ENCODE data around the gene PTPN2.
"Not testable (repeated sequence)": the region's sequence is repeated elsewhere in the genome, so short reads cannot be mapped to it uniquely, and the experiment has no call there.

PTPN2 gene

DNA sequence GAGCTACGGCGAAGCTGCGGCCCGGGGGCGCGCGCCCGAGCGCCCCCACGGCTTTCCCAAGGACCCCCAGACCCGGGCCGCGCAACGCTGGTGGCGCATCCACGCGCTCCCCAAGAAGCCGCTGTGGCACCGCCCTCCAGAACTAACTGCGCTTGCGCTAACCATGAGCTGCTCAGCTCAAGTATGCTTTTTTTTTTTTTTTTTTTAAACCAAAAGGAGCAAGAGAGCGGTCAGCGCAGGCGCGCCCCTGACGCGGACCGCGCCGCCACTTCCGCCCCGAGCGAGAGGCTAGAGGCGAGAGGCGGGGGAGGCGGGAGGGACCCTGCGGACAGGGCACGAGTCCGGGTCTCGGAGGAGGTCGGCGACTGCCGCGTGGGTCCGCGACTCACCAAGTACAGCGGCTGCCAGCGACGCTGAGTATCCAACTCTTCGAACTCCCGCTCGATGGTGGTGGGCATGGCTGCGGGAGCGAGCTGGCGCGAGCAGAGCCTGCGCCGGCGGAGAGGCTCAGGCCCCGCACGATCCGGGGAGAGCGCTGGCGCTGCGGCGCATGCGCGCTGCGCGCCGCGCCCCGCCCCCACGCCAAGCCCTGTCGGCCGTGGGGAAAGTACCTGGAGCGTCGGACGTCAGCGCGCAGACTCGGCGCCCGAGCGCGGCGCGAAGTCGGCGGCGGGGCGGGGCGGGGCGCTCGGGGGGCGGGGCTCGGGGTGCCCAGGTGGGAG, at the start of gene PTPN2:
Gene PTPN2 (minus strand): TSS at position 554 of the 722 bp plus-strand sequence. CDS start 96 bp downstream, at position 458.
- peak; percentile 74 for DNase-seq

DNA sequence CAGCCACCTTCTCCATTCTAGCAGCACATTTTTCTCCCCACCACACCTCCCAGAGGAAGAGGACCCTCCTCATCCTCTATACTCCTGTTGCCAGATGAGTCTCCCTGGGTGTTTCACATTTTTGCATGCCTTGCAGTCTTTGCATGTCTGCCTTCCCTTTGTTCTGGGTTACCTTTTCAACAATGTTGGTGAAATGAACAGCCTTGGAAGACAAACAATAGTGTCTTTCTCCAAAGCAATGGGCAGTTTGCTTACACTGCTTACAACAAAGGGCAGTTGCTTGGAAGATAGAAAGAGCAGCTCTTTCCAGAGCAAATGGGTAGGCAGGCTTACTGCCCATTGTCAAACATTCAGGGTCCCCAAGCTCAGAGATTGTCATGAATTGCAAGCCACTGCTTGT, 49.3 kb upstream of the PTPN2 start:
- no peak for DNase-seq

DNA sequence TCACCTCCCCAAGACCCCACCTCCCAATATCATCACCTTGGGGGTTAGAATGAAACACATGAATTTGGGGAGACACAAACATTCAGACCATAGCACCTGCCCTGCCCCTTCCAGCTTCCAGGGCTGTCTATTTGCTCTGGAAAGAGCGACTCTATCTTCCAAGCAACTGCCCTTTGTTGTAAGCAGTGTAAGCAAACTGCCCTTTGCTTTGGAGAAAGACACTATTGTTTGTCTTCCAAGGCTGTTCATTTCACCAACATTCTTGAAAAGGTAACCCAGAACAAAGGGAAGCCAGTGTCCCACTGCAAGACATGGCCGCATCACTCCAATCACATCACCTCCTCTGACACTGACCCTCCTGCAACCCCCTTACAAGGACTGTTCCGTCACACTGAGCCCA, 46.9 kb upstream of the PTPN2 start:
- DNase-seq: no peak

DNA sequence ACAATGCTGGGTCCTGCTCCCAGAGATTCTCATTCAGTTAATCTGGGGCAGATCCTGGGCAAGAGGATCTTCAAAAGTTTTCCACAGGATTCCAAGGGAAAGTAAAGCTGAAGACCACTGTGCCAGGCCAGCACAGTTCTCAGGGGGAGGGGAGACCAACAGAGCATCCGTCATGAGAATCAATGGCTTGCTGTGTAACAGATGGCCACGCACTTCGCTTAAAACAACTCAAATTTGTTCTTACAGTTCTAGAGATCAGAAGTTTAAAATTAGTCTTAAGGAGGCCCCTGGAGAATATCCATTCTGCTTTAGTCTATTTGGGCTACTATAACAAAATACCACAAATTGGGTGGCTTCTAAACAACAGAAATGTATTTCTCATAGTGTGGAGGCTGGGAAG, 46.3 kb upstream of the PTPN2 start:
- no peak for DNase-seq

DNA sequence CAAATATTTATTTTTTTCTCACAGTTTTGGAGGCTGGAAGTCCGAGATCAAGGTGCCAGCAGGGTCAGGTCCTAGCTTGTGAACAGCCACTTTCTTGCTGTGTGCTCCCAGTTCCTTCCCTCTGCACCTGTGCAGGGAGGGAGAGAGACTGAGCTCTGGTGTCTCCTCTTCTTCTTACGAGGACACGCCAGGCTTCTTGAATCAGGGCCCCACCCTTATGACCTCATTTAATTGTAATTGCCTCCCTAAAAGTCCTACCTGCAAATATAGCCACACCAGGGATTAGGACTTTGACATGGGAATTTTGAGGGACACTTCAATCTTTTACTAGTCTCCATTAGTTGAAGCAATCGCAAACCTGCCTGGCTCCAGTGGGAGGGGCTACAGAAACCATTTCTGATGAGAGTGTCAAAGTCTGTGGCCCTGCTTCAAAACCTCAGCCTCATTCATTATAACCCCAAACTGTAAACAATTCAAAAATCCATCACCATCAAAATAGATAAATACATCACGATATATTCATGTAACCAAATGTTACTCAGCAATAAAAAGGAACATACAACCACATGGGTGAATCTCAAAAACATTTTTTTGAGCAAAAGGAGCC, 45.5 kb upstream of the PTPN2 start:
- DNase-seq: no peak

DNA sequence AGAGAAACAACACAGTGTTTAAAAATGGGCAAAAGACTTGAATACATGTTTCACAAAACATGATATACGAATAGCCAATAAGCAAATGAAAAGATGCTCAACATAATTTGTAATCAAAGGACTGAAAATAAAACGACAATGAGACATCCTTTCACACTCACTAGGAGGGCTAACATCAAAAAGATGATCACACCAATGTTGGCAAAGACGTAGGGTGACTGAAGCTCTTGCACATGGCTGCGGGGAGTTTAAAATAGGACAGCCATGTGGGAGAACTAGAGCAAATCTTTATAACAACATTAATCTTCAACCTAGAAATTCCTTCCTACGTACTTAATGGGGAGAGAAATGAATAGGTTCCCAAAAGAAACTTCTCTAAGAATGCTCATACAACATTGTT, 44.6 kb upstream of the PTPN2 start:
- DNase-seq: no peak

DNA sequence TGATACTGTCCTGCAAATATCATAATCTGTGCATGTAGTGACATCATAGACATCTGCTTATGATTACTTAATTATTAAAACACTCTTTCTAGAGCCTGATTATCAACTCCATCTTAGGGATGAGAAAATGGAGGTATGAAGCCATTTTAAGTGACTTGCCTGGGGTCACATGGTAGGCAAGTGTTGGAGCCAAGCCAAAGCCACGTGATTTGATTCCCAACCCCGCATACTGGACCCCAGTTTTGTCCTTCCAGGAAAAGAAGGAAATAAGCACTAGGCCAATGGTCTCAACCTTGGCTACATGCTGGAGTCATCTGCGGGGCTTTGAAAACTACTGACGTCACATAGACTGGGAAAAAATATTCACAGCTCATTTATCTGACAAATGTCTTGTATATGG, 44.2 kb upstream of the PTPN2 start:
- DNase-seq: no peak

DNA sequence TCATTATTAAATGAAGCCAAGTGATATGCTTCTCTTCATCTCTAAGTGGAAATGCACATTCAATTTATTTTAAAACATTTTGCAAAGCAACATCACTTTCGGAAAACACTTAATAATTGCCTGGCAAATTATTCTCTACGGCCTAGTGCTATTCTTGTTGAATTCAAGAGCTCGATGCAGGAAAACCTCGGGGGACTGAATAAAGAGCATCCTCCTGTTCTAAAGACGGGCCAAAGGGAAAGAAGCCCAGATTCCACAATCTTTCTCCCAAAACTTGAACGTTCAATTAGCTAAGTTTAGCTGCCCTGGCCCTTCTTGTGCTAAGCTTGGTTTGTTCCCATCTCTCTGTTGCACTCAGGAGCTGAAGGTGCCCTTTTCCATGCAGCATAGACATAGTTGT, 40.6 kb upstream of the PTPN2 start:
- DNase-seq: no peak

DNA sequence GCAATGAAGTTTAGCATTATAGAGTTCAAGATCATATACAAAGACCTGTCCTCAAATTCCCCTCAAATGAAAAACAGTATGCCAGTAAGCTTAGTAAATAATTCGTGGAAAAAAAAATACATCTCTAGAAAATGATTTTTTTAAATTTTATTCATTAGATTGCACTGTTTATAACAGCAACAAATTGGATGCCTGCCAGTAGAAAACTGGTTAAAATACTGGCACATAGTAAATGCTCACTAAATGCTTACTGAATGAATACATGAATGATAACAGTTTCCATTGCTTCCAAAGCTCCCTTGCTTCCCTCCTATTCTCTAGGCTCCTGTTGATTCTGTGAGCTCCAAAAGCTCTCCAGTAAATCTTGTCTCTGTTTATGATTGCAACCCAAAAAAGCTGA, 38.2 kb upstream of the PTPN2 start:
- no peak for DNase-seq

DNA sequence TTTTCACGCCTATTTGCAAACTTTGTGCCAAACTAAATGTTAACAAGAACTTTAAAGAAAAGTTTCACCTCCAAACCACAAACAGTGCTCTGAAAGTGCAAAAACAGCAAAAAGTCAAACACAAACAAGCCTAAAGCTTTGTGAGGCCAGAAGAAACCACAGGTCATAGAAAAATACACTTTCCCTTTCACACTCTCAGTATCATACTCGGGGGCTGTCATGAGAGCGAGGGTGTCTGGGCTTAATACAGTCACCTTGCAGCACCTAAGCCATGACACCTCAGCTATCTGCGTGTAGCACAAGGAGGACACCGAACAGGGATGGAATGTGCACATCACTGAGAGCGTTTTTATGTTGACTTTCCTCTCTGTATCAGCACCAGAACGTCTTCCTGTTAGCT, 37.1 kb upstream of the PTPN2 start:
- DNase-seq: no peak

DNA sequence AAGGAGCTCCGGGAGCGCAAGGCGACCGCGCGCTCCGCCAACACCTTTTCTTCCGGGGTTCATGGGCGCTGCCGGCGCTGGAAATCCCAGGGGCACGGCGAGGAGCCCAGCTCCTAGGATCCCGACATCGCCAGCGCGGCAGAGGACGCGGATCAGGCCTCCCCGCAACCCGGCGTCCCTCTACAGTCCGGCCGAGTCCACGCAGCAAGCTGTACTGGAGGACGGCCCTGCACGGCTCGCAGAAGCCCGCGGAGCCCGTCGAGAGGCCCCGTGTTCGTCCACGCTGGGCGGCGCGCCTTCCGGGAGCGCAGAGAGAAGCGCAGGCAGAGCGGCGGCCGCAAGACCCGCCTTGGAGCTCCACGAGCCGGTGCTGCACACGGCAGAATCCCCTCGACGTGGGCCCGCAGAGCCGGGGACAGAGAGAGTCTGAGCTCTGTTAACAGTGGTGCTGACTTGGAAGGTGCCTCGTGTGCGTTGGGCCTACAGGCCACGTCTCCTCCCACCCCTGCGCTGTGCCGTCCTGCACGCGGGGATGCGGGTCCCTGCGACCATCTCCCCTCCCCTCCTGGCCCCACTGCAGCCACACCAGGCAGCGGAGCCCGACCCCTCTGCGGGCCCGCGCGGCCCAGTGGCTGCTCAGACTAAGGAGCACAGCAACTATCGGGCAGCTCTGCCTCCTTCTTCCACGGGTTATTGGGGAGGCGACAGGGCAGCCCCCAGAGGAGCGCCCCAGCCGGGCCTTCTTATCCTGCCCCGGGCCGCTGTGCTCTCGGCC, 28.1 kb upstream of the PTPN2 start:
- DNase-seq: no peak

DNA sequence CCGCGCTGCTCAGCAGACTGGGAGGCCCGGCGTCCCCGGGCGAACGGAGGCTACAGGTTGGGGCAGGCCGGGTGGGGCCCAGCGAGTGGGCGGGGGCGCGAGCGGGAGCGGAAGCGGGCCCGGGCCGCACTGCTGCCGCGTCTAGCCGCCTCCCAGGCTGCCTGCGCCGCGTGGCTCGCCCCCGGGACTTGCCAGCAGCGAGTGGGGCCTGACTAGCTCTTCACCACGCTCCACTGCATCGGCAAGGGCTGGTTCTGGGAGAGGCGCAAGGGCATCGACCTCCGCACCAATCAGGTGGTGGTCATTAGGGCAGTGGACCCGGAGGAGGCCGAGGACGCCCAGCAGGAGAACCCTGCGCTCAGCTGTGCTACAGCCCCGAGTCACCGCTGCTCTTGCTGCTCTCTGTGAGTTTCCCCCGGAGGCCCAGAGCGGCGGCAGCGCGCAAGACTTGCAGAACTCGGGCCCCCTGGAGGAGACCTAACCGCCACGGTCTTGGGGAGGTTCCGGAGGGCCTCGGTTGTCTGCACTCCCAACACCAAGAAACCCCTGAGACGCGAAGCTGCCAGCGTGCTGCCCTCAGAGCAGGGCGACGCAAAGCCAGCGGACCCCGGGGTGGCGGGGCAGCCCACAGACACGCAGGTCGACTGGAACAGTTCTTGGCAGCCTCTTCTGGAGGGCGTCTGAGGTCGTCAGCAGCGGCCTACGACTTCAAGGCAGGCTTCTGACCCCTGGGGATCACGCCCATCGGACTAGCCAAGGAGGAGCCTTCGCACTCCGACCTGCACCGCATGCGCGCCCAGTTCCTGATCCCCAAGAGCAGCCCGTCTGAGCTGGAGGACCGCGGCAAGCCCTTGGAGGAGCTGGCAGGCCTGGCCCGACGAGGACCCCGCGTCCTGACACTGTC, 27.2 kb upstream of the PTPN2 start:
- DNase-seq: no peak

DNA sequence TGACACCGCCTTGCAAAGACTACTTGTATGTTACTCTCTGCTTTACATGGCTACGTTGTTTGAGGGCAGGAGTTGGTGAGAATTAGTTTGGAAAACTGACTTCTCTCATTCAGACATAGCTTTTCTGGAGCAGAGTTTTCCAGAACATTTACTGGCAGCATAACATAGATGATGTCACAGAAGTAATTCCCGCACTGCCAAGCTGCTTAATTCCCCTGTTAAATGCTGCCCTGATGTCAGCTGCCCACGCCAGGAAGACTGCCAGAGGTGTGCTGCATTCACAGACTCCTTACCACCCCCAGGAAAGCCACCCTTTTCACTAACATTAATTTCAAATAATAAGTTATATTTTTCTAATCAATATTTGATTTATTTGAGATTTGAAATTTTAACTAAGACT, 24.7 kb upstream of the PTPN2 start:
- DNase-seq: no peak

DNA sequence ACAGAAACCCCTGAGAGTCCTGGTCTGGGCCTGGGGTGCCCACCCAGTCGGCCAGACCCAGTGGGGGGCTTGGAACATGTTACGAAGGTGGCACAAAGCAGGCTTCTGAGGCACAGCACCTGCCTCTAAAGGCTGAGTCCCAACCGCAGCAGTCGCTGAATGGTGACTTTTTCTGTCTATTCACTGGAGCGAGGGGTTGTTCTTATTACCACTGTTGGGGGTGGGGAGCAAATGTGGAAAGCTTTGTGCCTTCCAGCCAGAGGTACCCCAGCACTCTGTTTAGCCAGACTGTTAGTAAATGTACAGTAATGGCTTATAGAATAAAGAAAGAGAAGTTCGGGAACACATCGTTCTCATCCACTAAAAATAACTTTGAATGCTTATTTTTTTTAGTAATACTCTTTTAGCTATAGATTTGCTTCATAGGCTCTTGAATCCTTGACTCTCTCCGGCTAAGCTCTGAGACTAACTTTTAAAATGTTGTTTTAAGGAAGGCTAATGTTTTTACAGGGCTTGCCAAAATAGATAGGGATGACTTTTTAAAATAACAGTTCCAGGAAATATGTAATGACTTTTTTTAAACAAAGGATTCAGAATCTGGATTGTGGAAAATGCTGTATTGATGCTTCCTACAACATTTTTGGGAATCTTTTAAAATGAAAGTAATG, 23.4 kb upstream of the PTPN2 start:
- no peak for DNase-seq

DNA sequence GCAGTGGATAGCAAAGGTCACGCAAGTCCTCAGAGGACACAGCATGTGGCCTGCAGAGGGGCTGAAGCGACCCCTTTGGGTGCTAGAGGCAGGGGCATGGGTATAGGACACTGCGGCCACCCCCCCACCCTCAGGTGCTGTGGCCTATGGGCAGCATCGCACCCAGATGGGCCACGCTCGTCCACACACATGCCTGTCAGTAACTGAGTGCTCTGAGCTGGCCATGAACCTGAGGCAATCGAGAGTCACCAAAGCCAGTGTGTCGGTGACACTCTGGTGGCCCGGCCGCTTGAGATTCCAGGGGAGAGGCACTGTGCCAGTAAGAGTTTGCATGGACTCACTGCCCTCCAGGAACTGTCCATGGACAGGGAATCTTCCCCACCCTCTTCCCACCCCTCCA, 22.7 kb upstream of the PTPN2 start:
- no peak for DNase-seq

DNA sequence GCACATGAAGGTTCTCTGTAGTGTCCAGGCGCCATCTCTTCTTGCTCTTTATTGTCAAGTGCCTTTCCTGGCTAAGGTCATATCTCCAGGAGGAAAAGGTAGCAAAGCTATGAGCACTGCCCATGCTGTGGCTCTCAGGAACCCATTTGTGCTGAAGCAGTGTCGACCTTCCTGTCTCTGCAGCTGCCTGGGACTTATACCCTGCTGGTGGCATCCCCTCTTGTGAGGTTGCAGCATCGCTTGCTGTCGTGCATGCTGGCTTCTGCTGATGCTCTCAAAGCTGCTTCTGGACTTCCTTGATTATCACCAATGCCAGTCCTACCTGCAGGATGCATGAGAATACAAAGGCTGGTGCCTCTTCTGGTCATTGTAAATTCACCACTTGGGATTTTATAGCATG, 22.1 kb upstream of the PTPN2 start:
- DNase-seq: no peak

DNA sequence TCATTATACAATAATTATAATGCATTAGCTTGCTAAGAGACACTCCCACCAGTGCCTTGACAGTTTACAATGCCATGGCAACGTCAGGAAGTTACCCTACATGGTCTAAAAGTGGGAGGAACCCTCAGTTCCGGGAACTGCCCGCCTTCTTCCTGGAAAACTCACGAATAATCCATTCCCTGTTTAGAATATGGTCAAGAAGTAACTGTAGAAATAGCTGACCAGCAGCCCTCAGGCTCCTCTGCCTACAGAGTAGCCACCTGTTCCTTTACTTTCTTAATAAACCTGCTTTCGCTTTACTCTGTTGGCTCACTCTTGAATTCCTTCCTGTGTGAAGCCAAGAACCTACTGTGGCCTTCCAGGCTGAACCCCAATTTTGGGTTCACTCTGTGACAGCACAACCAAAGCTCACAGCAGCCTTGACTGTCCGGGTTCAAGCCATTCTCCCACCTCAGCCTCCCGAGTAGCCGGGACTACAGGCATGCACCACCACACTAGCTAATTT, 20.0 kb upstream of the PTPN2 start:
- DNase-seq: no peak

DNA sequence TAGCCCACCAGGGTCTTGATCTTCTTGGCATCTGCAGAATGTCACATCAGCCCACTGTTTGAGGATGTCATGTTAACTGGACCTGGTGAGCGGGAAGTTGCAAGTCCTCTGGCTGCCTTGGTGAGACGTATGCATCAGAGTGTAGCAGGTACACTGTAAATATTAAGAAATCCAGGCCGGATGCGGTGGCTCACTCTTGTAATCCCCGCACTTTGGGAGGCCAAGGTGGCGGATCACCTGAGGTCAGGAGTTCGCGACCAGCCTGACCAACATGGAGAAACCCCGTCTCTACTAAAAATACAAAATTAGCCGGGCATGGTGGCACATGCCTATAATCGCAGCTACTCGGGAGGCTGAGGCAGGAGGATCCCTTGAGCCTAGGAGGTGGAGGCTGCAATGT, 17.2 kb upstream of the PTPN2 start:
- not testable (repeated sequence) for DNase-seq

DNA sequence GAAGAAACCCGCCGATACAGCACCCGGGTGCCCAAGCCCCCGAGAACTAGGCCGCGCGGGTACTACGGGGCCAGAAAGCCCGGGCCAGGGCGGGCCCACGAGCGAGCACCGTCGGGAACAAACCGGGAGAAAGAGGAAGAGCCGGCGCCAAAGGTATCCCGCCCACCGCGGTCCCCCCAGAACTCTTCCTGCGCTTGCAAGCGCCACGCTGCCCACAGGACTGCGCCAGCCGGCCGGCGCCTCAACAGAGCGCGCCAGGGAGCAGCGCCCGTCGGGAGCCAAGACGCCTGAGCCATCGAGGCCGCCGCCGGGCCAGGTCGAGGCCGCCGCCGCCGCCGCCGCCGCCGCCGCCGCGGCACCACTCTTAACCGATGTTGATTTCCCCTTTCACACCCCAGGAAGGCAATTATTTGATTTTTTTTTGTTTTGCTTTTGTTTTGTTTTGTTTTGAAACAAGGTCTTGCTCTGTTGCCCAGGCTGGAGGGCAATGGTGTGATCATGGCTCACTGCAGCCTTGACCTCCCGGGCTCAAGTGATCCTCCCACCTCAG, 12.8 kb upstream of the PTPN2 start:
- DNase-seq: not testable (repeated sequence)

DNA sequence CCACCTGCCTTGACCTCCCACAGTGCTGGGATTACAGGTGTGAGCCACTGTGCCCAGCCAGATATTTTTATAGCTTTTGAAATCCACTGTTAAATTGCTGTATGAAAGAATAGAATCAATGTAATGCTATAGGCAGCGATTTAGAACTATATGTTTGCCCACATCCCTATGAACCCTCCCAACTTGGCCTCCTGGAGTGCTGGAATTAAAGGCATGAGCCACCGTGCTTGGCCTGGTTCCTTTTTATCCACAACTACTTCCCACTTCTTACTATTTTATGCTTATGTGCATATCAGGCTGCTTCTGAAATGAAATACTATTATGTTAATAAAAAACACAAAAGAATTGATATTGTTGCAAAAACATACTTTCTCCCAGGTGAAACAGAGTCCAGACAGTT, 11.6 kb upstream of the PTPN2 start:
- no peak for DNase-seq

DNA sequence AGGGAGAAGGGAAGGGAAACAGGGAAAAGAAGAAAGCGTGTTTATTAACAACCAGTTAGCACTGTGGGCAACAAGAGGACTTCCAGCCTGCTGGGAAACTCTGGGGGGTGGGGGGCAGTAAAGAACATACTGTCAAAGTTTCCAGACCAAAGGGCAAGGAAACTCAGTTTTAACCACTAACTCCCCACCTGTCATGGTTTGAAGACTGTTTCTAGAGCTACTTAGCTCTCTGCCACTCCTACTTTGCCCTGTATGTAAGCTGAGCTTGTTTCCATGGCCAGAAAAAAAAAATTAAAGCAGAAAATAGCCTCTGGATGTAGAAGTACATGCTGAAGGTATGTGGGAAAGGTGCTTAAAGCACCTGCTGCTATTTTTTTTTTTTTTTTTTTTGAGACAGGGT, 11.0 kb upstream of the PTPN2 start:
- no peak for DNase-seq

DNA sequence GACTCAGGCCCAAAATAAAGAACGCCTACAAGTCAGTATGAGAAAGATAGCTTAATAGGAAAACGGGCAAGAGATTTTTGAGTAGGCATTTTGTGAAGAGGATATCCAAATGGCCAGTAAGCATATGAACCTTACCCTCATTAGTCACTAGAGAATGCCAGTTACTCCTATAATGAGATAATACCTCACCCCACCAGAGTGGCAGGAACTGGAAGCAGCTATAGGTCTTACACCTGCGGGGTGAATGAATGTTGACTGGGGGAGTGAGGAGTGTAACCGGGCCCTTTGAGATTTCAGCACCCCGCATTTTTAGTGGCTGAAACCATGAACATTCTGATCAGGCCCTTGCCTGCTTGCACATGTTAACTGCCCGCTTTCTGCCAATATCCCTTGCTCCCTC, 7.5 kb upstream of the PTPN2 start:
- DNase-seq: no peak

All from NCI-H526 treated with DMSO at 0.1 percent for 48 hours (cell line).